ENCODE results near the gene APOA5. TPM values are rescaled to one million over a fixed set of nuclear protein-coding genes. Genes with fewer than 3 reads are reported as not detected.

The APOA5 gene
- total and polyA plus RNA-seq, 2 of the 13 experiments (the other 11 are each of a cell fraction or from before 2014, with no cell fraction given) = 44.0 to 49.1 TPM

- TF ChIP-seq REST (IDR thresholded peaks at IDR 0.05; ENCODE audit: borderline replicate concordance in 1 of 2, low read depth in 1 of 2, low read length in 2 of 2) (peak in 1 of 2 experiments; percentile 69; a peak in 1 of 4 replicates), MAZ (IDR thresholded peaks at IDR 0.05; ENCODE audit: borderline replicate concordance, low read depth, low read length) (0 out of 2 replicates have a peak, but pooled peaks have one; percentile 24), MAZ (CRISPR knock-in tag; IDR thresholded peaks at IDR 0.05; ENCODE audit: low read depth) (peak; percentile 28; the same call in 1 of the 2 replicates), ZNF790 (CRISPR knock-in tag; IDR thresholded peaks at IDR 0.05; ENCODE audit: borderline replicate concordance) (no peak), ZXDC (CRISPR knock-in tag; IDR thresholded peaks at IDR 0.05) (0 out of 2 replicates have a peak, but pooled peaks have one; percentile 34), KDM2A (CRISPR knock-in tag; IDR thresholded peaks at IDR 0.05; ENCODE audit: borderline replicate concordance, low read depth) (no peak), ZNF441 (CRISPR knock-in tag; IDR thresholded peaks at IDR 0.05; ENCODE audit: borderline replicate concordance) (no peak; the same call in 1 of the 2 replicates), NCOR1 (IDR thresholded peaks at IDR 0.05; ENCODE audit: borderline replicate concordance, low read length) (peak; percentile 99), ATF2 (CRISPR knock-in tag; IDR thresholded peaks at IDR 0.05) (peak; percentile 85; the same call in 1 of the 2 replicates), GATAD2A (CRISPR knock-in tag; IDR thresholded peaks at IDR 0.05) (peak; percentile 96), ZNF678 (CRISPR knock-in tag; IDR thresholded peaks at IDR 0.05) (no peak), MTF2 (CRISPR knock-in tag; IDR thresholded peaks at IDR 0.05; ENCODE audit: borderline replicate concordance) (no peak), FOXK2 (IDR thresholded peaks at IDR 0.05) (peak; percentile 55), ZNF644 (CRISPR knock-in tag; IDR thresholded peaks at IDR 0.05; ENCODE audit: low read depth) (0 out of 2 replicates have a peak, but pooled peaks have one; percentile 39), CHD4 (IDR thresholded peaks at IDR 0.05; ENCODE audit: borderline replicate concordance, low read length) (0 out of 2 replicates have a peak, but pooled peaks have one; percentile 36), RORA (CRISPR knock-in tag; IDR thresholded peaks at IDR 0.05) (no peak), ZNF512 (CRISPR knock-in tag; IDR thresholded peaks at IDR 0.05) (no peak), CREM (IDR thresholded peaks at IDR 0.05) (peak; percentile 94), CREM (CRISPR knock-in tag; IDR thresholded peaks at IDR 0.05) (no peak), SETDB1 (CRISPR knock-in tag; IDR thresholded peaks at IDR 0.05; ENCODE audit: borderline replicate concordance) (no peak)
Measured at GRCh38 chr11:116808262-116809175, 16.8 kb upstream of the APOA5 start (continued).

Data from HepG2 (cell line).